Ectodermal cell (in vitro differentiated cells): ENCODE results near the gene FBXO28.

Experiments
- H3K27ac ChIP-seq: 2 replicates; pipeline ENCODE4 v1.7.0; 2013; ENCODE audit warnings: mild to moderate bottlenecking, low read depth, low read length; ENCODE audit not compliant: insufficient read depth, poor library complexity, severe bottlenecking
- H3K27me3 ChIP-seq: 2 replicates; pipeline ENCODE4 v1.7.0; 2013; ENCODE audit warnings: mild to moderate bottlenecking, low read length; ENCODE audit not compliant: insufficient read depth, control insufficient read depth, poor library complexity, severe bottlenecking
- H3K36me3 ChIP-seq: one replicate; pipeline ENCODE4 v1.7.0; 2013; ENCODE audit warnings: low read length; ENCODE audit not compliant: control insufficient read depth, insufficient read depth
- H3K4me1 ChIP-seq: one replicate; pipeline ENCODE4 v1.7.0; 2013; ENCODE audit warnings: low read length; ENCODE audit not compliant: control insufficient read depth, insufficient read depth
- H3K4me3 ChIP-seq: 2 replicates; pipeline ENCODE4 v1.7.0; 2013; ENCODE audit warnings: low read depth, low read length, control low read depth; ENCODE audit not compliant: insufficient read depth
- H3K9me3 ChIP-seq: 2 replicates; pipeline ENCODE4 v1.7.0; 2013; ENCODE audit warnings: mild to moderate bottlenecking, low read length, moderate library complexity; ENCODE audit not compliant: control insufficient read depth
- WGBS, 2 experiments: methylation state at CpG; one replicate each; pipeline ENCODE4 v1.1.7; 2013; ENCODE audit warnings: missing lambda C conversion rate in 2 of 2; 5-methylcytosine and 5-hydroxymethylcytosine counted together

FBXO28 gene

DNA sequence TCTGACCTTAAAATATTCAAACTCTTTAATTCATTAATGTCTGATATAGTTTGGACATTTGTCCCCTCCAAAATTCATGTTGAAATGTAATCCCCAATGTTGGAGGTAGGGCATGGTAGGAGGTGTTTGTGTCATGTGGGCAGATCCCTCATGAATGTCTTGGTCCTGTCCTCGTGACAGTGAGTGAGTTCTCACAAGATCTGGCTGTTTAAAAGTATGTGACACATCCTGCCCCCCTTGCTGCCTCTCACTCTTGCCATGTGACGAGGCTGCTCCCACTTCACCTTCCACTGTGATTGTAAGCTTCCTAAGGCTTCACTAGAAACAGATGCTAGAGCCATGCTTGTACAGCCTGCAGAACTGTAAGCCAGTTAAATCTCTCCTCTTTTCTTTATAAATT is 21.3 kb upstream of the FBXO28 start:
- 88 to 89% methylated on average over 2 of the region's 2 CpGs for WGBS, 2 experiments
- H3K27me3 ChIP-seq = no peaks in the 10 kb centered on the region

GRCh38 chr1:224095339-224095738 is 18.6 kb upstream of the FBXO28 start:
- WGBS, 2 experiments = 83 to 89% methylated on average over 1 of the region's 1 CpG

More for the DNA sequence above, 21.3 kb upstream of the FBXO28 start:
- no peaks in the 10 kb centered on the region for H3K9me3 ChIP-seq
- H3K4me1 ChIP-seq = no peaks in the 10 kb centered on the region
- H3K4me3 ChIP-seq = no peak overlapping the region
- no peaks in the 10 kb centered on the region for H3K36me3 ChIP-seq
- no peak overlapping the region for H3K27ac ChIP-seq

DNA sequence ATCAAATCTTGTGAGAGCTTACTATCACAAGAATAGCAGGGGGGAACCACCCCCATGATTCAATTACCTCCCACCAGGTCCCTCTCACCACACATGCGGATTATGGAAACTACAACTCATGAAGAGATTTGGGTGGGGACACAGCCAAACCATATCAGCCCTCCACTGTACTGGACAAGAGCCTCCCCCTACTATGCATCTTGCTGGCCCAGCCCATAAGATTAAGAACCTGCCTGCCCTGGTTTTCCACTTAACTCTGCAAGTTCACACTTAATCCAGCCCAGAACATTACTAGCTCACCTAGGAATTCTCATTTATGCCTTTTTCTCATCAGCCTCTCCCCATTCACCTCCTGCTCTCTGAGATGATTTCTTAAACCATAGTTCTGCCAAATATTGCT is 18.0 kb upstream of the FBXO28 start:
- no peaks in the 10 kb centered on the region for H3K4me1 ChIP-seq
- 88 to 95% methylated on average over 1 of the region's 1 CpG for WGBS, 2 experiments
- H3K9me3 ChIP-seq = no peaks in the 10 kb centered on the region
- H3K27me3 ChIP-seq = no peaks in the 10 kb centered on the region
- no peak overlapping the region for H3K4me3 ChIP-seq
- no peak overlapping the region for H3K27ac ChIP-seq
- no peaks in the 10 kb centered on the region for H3K36me3 ChIP-seq

More at GRCh38 chr1:224095339-224095738, 18.6 kb upstream of the FBXO28 start:
- Histone ChIP-seq H3K27ac (no peak overlapping the region), H3K9me3 (no peaks in the 10 kb centered on the region), H3K4me3 (no peak overlapping the region), H3K36me3 (no peaks in the 10 kb centered on the region), H3K27me3 (no peaks in the 10 kb centered on the region), H3K4me1 (no peaks in the 10 kb centered on the region)

- no peaks in the 10 kb centered on the region for H3K27me3 ChIP-seq
- no peak overlapping the region for H3K4me3 ChIP-seq
- no peak overlapping the region for H3K27ac ChIP-seq
- WGBS, 2 experiments = 95 to 96% methylated on average over 1 of the region's 1 CpG
- no peaks in the 10 kb centered on the region for H3K4me1 ChIP-seq
- no peaks in the 10 kb centered on the region for H3K9me3 ChIP-seq
- H3K36me3 ChIP-seq = no peaks in the 10 kb centered on the region
Observed at GRCh38 chr1:224096773-224097172, 17.1 kb upstream of the FBXO28 start.

DNA sequence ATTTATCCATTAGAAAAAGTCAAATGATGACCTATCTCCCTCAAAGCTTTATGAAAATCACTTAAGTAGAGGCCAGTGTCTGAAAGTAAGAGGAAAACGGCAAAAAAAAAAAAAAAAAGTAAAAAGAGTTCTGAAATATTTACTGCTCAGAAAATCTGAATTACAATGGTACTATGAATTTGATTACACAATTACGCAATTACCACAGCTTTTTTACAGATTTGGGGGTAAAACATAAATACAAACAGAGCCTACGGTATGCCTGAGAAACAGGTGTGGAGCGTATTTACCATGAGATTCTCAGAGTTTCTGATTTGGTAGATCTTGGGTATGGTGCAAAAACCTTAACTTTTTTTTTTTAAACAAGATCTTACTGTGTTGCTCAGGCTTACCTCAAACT is 15.9 kb upstream of the FBXO28 start:
- Histone ChIP-seq H3K4me1 (no peaks in the 10 kb centered on the region), H3K27me3 (no peaks in the 10 kb centered on the region), H3K4me3 (no peak overlapping the region), H3K36me3 (no peaks in the 10 kb centered on the region), H3K27ac (no peak overlapping the region), H3K9me3 (no peaks in the 10 kb centered on the region)
- 94 to 98% methylated on average over 3 to 4 of the region's 4 CpGs for WGBS, 2 experiments

DNA sequence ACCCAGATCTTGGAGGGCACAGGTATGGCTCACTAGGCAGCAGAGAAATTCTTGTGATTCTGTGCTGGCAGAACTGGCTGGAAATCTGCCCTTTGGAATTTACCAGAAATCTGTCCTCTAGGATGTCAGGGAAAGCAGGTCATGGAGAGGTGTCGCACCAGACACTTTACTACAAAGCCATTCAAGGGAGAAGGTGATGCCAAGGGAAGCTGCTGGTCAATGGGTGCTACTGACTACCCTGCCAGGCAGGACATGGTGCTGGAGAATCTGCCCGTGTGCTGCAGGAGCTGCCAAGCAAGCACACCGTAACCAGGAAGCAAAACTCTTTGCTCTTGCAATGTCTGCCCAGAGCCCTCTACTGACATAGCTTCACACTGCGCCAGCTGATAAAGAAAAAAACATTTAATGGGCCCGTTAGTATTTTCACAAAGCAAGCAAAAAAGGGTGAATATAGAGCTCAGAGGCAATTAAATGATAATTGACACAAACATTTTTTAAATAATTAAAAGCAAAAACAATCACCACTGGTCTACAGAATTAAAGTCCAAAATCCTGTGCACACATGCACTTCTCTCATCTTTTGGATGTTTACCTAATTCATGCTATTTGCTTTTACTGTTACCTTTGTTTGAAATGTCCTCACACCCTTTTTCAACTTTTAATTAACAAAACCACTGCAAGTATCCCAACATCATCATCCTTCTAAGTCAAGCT is 7.2 kb upstream of the FBXO28 start:
- H3K36me3 ChIP-seq = no peaks in the 10 kb centered on the region
- no peaks in the 10 kb centered on the region for H3K4me1 ChIP-seq
- WGBS, 2 experiments = 41 to 46% methylated on average over 5 of the region's 5 CpGs
- no peak overlapping the region for H3K27ac ChIP-seq
- H3K27me3 ChIP-seq = no peaks in the 10 kb centered on the region
- no peak overlapping the region for H3K4me3 ChIP-seq
- no peaks in the 10 kb centered on the region for H3K9me3 ChIP-seq

DNA sequence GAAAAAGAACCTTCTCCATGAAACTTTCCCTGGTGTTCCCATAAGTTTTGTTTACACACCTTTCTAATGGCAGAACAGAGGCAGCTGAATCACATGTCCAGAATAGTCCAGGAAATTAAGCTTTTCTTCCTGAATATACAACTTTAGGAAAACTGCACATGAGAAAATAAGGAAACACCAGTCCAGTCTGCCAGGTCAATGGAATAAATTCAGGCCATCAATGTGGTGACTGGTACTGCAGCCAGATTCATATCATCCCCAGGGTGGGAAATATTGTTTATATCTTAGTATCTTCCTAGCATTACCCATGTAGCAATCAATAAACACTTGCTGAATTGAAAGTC is 6.7 kb upstream of the FBXO28 start:
- Histone ChIP-seq H3K27ac (no peak overlapping the region), H3K27me3 (no peaks in the 10 kb centered on the region), H3K4me3 (no peak overlapping the region), H3K36me3 (no peaks in the 10 kb centered on the region), H3K4me1 (no peaks in the 10 kb centered on the region), H3K9me3 (no peaks in the 10 kb centered on the region)

DNA sequence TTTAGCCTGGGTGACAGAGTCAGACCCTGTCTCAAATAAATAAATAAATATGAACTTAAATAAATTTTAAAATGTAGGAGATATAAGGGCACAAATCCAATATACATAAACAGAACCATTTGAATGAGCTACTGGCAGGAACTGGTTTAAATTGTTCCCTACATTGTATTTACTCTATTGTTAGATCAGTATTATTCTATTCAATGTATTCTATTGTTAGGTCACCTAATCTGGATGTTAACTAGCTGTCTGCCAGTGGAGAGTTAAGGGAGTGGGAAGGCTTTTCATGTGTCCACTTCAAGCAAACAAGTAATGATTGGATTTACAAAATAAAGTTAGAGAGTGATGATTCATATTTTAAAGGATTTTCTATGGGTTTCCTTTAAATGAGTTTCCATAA is 4.9 kb upstream of the FBXO28 start:
- H3K36me3 ChIP-seq = no peaks in the 10 kb centered on the region
- no peaks in the 10 kb centered on the region for H3K27me3 ChIP-seq
- no peaks in the 10 kb centered on the region for H3K9me3 ChIP-seq
- no peak overlapping the region for H3K27ac ChIP-seq
- H3K4me1 ChIP-seq = no peaks in the 10 kb centered on the region
- H3K4me3 ChIP-seq = no peak overlapping the region

- Histone ChIP-seq H3K27me3 (no peaks in the 10 kb centered on the region), H3K27ac (no peak overlapping the region), H3K4me1 (no peaks in the 10 kb centered on the region), H3K9me3 (no peaks in the 10 kb centered on the region), H3K4me3 (no peak overlapping the region), H3K36me3 (no peaks in the 10 kb centered on the region)
- 95 to 98% methylated on average over 1 of the region's 1 CpG for WGBS, 2 experiments
Observed at GRCh38 chr1:224109981-224110380, 3.9 kb upstream of the FBXO28 start.

DNA sequence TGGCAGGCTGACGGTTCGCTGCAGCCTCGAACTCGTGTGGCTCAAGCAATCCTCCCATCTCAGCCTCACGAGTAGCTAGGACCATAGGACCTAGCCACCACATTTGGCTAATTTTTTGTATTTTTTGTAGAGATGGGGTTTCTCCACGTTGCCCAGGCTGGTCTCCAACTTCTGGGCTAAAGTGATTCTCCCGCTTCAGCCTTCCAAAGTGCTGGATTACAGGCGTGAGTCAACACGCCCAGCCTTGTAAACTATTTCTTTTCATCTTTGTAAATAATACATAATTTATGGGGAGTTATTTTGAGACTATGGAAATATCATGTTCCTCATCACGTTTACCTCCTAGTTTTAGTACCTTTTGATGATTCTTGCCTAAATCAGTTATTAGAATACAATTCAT is 906 bp upstream of the FBXO28 start:
- H3K36me3 ChIP-seq = no peaks in the 10 kb centered on the region
- H3K4me3 ChIP-seq = no peak overlapping the region
- WGBS, 2 experiments = 79 to 81% methylated on average over 8 of the region's 10 CpGs
- H3K4me1 ChIP-seq = no peaks in the 10 kb centered on the region
- no peak overlapping the region for H3K27ac ChIP-seq
- no peaks in the 10 kb centered on the region for H3K9me3 ChIP-seq
- H3K27me3 ChIP-seq = no peaks in the 10 kb centered on the region

DNA sequence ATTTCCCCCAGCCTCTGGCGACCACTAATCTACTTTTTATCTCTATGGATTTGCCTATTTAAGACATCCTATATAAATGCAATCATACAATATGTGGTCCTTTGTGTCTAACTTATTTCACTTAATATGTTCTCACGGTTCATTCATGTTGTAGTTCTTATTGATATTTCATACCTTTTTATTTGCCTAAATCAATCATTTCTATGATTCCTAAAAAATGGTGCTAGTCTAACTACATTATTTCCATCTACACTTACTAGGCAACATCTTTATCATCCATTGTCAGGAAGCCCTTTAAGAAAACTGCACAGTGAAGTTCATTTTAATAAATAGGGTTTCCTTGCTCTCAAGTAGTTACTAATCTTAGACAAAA is 380 bp upstream of the FBXO28 start:
- Histone ChIP-seq H3K9me3 (no peaks in the 10 kb centered on the region), H3K4me3 (peak overlapping the region; percentile 91), H3K4me1 (no peaks in the 10 kb centered on the region), H3K27ac (no peak overlapping the region), H3K36me3 (no peaks in the 10 kb centered on the region), H3K27me3 (no peaks in the 10 kb centered on the region)
- 83 to 86% methylated on average over 1 to 2 of the region's 2 CpGs for WGBS, 2 experiments
